Inferior parietal cortex (tissue), 1 donor: ENCODE measurements around the gene VGLL3.
"Not testable (repeated sequence)": the region's sequence is repeated elsewhere in the genome, so short reads cannot be mapped to it uniquely, and the experiment has no call there.

Source experiments
- DNase-seq: peaks from one replicate; pipeline ENCODE4 v3.0.0-alpha.2; 2016; ENCODE audit errors: extremely low spot score

VGLL3 gene

DNA sequence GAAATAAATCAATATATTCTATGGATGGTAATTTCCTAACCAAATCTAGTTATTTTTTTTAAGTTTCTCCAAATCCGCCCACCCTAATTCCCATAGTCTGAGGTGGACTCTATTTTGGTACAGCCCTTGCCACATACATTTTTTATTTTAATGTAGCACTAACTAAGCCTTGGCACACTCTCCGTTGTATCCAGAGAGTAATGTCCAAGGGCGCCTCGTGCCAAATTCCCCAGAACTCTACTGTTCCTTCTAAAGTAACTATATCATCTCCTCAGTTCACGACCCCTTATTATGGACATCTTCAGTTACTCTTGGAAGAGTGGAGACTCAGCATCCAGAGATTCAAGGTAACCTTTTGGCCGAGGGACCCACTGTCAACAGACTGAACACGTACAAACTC, 1.3 kb downstream of the VGLL3 start:
- DNase-seq, result no peak

DNA sequence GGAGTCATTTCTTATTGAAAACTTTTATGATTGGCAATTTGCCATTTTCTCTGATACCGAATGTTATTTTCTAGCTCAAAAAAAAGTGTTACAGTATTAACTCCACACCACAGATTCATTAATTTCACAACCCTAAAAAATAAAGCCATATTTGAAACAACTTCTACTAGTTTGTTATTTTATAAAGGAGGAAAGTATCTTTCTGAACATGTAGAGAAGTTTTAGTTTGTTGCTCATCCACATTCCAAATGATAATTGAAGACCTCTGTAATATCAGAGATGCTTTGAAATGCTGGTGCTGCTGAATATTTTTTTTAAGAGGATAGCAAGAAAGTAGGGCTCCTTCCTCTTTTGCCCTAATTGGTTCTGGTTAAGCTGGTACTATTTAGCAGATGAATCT, 1.9 kb downstream of the VGLL3 start:
- DNase-seq, result no peak

DNA sequence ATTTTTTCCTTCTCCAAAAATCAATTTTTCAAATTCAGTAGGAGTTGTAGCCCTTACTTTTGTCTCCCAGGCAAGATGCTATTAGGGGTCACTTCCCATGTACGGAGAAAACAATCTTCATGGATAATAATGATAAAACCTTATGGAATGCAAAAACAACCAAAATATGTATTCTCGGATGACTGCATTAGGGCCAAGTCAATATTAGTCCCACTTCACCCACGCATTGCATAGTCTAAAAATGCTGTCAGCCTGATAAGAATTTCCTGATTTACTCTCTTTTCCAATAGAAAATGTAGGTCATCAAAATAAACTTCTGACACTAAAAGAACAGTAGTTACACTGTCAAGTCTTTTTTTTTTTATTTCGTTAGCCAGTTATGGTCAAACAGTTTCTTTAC, 2.7 kb downstream of the VGLL3 start:
- DNase-seq, result no peak

DNA sequence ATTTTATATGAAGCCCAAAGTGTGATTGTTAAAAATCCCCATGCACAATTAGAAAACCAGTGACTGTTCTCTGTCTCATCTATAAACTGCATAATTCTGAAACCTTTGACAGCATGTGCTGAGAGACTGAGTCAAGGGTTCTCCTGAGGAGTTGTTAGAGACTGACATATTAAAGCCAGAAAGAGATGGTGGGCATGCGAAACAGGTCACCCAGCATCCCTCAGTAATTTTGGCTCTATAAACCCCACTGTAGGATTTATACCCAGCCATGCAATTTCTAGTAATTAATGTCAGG, 3.6 kb downstream of the VGLL3 start:
- DNase-seq, result no peak

DNA sequence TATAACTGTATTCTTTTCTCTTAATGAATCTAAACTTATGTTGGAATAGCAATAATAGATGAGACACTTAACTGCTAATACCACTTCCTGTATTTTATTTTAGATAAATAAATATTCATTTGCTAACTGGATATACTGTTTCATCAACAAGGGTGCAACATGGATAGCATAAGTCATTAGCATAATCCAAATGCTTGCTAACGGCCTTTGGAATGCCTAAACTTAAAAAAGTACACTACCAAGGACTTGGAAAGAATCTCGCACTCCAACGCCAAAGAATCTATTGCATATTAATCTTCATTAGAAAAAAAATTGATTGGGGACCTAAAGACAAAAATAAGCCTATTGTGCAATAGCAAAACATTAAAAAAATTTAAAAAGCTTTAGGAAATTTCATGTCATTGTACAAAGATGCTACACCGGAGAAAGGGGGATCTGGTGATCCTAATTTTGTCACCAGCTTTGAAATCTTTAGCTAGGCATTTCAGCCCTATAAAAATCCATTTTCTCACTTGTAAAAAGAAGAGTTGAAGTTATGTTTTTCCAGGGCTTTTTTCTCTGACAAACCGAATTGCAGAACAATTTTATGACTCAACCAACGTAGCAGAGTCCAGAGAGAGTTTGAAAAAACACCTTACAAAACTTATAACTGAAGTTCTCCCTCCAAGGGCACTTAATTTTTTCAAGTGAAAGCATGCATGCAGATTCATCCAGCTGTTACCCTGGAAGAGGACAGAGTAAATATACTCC, 4.1 kb downstream of the VGLL3 start:
- DNase-seq, result no peak

DNA sequence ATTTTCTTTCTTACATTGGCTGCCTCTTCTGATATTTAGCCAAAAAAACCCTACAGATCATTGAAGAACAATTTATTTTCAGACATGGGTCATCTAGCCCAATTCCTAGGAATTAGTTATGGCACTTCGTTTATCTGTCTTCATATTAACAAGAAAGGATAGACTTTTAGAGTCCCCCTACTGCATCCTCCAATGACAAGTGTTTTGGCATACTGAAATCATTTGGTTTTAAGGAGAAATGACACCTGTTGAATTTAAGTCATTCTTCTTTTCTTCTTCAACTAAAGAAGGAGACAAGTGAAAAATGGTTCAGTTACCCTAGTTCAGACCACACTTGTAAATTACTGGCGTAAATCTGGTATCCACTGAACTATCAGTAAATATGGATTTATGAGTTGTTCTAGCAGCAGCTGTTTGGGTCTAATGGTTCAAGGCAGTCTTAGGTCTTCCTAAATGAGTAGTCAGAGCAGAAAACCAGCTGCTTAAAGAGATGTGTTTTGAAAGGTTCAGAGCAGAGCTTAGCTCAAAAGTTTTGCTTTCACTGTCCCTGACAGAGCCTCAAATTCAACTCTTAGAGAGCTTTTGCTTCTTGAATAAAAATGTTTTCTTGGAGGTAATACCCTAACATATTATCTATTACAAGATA, 5.6 kb downstream of the VGLL3 start:
- no peak for DNase-seq

DNA sequence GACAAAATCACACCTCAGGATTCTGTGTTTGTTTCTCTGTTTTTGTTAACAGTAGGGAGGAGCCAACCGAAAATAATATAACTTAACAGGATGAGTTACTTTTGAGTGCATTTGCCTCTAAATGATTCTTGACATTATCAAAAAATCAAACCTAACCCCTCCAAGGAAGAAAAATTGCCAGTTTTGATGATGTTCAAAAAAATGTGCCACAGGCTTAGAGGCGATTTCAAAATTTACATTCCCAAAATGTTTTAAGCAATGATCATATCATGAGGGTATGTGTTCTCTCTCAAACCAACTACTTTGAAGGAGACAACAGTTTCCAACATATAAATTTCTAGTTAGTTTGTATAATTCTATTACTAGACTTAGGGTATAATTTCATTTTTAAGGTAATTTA, 6.7 kb downstream of the VGLL3 start:
- no peak for DNase-seq

DNA sequence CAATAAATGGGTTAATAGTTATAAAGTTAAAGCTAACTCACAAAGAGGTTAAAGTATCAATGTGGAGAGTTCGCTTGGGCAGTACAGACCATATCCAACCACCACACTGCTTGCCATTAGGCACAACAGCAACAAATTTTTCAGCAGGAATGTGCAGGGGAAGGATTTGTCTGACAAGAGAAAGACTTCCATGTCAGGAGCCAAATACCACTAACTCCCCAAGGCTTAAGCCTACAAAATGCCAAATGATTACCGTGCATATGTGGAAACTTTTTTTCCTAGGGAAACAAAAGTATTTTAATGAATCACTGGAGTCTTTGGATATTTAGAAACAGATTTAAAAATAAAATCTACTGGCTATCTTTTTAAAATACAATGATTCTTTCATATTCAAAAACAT, 8.1 kb downstream of the VGLL3 start:
- DNase-seq, result no peak

DNA sequence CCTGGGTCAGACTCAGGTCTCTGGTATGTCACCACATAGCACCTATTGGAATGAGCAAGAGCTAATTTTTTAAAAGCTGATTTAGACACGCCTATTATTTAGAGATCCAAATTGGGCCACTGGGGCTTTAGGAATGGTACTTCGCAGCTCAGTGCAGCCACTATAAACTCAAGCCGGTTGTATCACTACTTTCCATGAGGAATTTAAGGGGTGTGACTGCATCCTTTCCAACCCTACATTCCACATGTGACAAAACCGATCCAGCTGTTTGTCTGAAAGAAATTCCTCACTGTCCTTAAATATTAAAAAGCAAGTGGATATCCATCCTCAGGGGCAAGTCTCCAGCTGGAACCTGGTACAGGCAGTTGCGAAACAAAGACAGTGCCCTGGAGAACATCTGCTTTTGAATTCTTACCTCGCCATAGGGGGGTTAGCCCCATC, 12.8 kb downstream of the VGLL3 start:
- no peak for DNase-seq

DNA sequence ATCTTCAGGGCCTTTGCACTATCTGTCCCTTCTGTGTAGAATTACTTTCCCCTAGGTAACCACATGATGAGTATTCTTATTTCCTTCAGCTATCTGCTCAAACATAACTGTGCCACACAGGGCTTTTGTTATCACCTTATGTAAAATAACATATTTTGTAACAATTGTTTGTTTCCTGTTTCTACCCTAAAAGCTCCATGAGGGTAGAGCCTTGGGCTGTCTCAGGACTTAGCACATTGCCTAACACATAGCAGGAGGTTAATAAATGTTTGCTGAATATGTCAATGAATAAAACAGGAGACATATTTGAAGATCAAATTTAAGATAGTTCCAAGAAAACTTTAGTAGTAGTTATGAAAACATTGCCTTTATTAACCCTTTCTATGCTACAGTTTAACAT, 14.7 kb downstream of the VGLL3 start:
- no peak for DNase-seq

DNA sequence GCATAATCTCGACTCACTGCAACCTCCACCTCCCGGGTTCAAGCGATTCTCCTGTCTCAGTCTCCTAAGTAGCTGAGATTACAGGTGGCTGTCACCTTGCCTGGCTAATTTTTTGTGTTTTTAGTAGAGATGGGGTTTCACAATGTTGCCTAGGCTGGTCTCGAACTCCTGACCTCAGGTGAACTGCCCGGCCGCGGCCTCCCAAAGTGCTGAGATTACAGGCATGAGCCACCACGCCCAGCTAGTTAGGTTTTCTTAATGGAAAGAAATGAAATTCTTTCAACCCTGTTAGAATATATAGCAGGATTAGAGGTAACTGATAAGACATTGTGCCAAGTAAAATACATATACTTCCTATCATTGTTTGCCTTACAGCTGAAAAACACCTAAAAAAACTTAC, 16.8 kb downstream of the VGLL3 start:
- not testable (repeated sequence) for DNase-seq

DNA sequence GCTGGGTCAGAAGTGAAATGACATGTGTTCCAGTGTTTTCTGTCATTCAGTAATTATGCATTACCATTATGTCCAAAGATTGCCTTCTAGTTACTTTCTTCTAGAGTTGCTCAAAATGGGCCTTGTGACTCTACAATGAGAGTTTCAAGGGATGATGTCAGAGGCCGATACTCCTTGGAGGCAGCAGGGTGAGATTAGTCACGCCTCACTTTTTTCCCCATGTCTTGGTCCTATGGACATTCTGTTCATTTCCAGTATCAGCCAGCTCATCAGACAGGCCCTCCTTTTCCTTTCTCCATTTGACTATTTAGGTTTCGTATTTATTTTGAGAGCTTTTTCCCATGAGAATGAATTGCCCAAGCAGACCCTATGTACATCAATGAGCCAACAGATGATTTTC, 17.5 kb downstream of the VGLL3 start:
- DNase-seq, result no peak

DNA sequence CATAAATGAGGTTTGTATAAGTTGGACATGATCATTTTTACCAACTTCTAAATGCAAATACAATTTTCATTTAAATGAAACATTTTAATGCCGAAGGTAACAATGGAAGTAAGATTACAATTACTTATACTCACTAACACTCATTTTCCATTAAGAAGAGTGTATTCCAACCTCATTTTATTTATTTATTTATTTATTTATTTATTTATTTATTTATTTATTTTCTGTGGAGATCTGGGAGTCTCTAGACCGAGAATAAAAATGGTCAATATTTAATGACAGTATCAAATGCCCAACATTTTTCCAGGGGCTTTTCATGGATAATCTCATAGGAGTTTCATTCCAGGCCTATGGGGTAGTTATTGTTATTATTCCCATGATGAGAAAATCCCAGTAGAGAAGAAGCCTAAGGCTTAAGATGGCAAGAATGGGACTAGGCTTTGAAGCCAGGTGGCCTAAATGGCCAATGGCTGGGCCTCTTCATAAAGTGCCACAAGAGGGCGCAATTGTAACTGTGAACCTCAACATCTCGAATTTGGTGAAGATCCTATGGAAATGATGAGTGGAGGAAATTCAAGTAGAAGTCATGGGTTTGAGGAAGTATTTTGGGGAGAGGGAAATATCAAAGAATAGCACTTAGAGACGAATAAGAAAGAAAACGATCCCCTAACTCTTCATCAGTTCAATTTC, 21.3 kb downstream of the VGLL3 start:
- peak; percentile 17 for DNase-seq

DNA sequence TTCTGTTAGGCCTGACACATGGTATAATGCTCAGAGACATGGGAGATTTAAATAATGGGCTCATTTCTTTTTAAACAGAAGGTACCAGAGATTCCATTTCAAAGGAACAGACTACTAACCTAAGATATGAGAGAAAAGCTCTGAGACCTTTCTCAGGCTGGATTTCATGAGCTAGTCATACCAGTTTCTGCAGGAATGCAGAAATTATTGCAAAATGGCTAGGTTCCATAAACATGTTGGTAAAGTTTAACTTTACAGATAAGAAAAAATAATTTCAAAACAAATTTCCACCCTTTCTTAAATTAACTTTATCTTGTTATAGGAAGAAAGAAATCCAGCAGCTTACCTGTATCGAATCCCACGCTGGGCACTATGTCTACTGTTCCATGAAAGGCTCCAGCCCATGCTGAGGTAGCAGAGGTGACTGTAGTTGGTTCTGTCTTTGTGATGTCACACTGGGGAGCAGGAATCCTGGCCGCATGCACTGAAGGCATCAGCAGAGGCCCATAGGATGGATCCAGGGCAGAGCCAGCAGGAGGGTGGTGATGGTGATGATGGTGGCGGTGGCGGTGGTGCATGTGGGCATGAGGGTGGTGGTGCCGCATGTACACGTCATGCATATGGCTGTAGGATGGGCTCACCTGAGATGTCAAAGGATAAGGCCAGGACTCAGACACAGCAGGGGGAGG, 22.6 kb downstream of the VGLL3 start:
- DNase-seq, result no peak

DNA sequence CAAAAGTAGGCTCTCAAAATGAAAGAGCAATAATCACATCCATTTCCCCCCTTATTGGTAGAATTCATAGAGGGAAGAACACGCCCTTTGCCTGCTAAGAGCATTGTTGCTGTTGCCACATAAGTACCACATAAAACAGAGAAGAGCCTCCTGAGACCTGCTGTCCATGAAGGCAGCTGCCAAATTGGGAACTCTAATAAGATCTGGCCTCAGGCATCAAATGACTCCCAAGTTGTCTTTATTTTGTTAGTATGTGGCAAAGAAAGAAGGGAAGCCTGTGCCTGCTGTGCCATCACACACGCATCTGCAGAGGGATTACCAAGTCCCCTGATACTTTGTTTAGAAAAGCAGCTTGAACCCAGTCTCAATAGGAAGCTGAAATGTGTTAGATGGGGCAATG, 23.9 kb downstream of the VGLL3 start:
- no peak for DNase-seq

DNA sequence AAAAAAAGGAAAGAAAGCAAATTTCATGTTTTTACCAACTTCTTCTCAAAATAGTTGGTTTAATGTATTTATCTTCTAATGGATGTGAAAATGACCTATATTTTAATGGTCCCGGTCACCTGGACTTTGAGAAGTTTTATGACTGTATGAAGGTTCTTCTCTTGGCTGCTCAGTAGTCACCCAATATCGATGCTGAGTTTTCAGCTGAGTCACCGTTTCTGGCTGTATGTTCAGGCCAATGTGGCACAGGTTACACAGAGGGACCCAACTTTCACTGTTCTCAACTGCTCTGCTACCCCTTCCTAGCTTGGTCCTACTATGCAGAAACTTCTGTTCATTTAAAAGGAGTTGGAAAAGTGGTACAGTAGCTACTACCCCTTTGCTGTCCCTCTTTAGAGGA, 25.8 kb downstream of the VGLL3 start:
- no peak for DNase-seq

DNA sequence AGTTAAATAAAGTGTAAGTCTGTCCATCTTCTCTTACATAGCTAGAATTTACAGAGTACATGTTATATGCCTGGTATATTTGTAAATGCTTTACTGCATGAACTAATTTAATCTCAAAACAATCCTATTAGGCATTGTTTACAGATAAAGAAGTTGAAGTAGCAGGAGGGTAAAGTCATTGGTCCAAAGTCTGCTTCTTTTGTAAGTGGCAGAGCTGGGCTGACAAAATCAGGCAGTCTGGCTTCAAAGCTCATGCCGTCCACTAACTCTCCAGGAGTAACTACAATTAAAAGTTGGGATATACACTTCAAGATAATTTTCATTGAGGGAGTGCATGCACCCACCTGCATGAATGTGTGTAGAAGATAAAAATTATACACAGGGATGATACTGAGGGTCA, 27.3 kb downstream of the VGLL3 start:
- no peak for DNase-seq

DNA sequence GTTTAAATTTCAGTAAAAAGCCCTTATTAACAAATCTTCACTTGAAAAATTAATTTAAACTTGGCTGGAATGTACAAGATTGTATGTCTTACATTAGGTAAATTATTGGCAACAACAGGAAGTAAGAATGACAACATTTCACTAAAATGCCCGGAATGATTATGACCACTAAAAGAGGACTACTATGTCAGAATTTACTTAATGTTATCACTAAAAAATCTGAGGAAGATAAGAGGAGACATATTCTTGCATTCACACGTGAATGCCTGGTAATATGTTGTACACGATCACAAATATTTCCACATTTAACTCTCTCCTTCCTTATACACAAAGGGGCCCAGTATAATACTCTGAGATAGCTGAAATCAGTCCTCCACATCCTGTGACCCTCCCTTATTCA, 29.7 kb downstream of the VGLL3 start:
- no peak for DNase-seq

DNA sequence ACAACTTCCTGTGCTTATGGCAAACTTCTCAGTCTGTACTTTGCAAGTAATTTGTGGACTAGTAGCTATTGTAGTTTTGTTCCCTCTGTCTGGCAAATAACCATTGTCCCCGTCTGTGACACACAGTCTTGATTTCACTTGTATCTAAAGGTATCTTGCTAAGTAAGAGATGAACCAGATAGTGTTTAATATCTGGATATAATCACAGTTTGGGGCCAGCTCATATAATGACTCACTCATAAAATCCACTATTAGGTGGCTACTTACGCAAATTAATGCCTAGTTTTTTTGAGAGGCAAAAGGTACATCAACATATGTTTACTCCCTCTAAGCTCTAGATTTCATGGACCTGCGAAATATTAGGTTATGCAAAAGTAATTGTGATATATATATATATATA, 30.4 kb downstream of the VGLL3 start:
- DNase-seq, result no peak

DNA sequence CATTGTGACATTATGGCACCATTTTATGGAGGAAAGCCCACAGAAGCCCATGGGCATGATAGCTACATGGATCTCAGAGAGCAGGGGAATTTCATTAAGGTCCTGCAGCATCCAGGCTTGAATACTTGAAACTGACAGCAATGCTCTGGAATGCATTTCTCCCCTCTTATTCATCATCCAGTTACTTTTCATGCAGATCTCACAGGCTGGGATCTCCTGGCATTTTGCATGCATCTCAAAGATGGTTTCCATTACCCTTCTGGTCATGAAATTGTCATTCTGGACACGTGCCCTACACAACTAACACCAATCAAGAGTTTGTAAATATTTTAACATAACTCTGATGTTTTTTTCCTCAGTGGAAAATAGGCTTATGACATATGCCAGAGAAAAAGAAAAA, 32.4 kb downstream of the VGLL3 start:
- DNase-seq, result no peak

DNA sequence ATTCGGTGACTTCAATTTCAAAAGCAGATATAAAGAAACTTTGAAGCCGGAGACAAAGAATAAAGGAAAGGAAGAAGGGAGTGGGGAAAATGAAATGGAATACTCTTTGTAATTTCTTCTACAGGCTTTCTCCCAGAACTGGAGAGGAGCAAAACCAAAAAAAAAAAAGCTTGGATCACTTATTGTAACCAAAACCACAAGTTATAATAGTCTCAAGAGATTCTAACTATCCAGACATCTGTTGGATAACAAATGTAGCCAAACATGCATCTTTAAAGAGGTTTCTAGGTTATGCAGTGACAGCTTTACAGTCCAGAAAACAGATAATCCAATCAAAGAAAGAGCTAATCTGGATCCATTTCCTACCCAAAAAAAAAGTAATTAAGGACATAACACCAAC, 36.2 kb downstream of the VGLL3 start:
- no peak for DNase-seq

DNA sequence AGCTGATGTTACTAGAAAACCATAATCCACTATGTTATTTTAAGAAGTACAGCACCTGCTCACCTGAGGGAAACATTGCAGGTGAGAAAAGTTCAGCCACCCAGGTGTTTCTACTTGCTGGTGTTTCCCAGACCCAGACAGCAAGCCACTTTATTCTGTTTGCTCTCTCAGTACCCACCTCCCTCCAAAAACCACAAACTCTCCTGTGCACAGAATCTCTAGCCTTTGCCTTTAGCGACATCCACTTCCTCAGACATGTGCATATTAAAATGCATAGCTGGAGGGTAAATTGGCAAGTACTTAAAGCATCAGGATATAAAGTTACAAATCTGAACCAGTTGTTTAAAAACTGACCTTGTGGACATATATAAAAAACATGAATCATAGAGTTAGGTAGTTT, 36.7 kb downstream of the VGLL3 start:
- DNase-seq, result no peak

DNA sequence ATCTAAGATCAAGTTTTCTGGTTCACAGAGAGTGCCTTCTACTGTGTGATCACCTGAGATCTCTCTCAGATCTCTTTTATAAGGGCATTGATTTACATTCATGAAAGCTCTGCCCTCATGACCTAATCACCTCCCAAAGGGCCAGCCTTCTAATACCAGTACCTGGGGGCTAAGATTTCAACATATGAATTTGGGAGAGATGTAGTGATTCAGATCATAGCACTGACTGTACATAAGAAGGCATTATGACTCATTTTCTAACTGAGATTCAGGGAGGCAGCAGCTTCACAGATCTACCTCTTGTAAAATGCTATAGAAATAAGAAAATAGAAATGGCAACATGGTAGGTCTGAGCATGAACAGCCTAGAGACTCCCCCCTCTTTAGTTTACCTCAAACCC, 39.6 kb downstream of the VGLL3 start:
- DNase-seq, result no peak
